Stomach (tissue), 4 donors: ENCODE results near the gene AGBL3.

Experiments
- CTCF ChIP-seq, 7 experiments: fragments of 450-650 bp in 4 of 7; fragments of 200-600 bp in 3 of 7; sonication (generic) in 3 of 7; IDR thresholded peaks; one replicate each; pipeline ENCODE4 v1.5.1; 2016 to 2019; ENCODE audit warnings: antibody characterized with exemption in 7 of 7, control low read depth in 2 of 7, mild to moderate bottlenecking in 1 of 7
- EP300 ChIP-seq: sonication (generic); formaldehyde crosslinking; IDR thresholded peaks from one replicate; pipeline ENCODE4 v1.6.1; 2017; ENCODE audit warnings: antibody characterized with exemption
- POLR2A ChIP-seq, 4 donors: fragments of 450-650 bp; IDR thresholded peaks; one replicate each; pipeline ENCODE4 v1.6.1; 2016; ENCODE audit warnings: antibody characterized with exemption in 4 of 4, control low read depth in 2 of 4, mild to moderate bottlenecking in 1 of 4, moderate library complexity in 1 of 4
- POLR2AphosphoS5 ChIP-seq, 3 donors: sonication (generic); formaldehyde crosslinking; IDR thresholded peaks; one replicate each; pipeline ENCODE4 v1.6.1; 2016; ENCODE audit warnings: antibody characterized with exemption in 3 of 3

DNA sequence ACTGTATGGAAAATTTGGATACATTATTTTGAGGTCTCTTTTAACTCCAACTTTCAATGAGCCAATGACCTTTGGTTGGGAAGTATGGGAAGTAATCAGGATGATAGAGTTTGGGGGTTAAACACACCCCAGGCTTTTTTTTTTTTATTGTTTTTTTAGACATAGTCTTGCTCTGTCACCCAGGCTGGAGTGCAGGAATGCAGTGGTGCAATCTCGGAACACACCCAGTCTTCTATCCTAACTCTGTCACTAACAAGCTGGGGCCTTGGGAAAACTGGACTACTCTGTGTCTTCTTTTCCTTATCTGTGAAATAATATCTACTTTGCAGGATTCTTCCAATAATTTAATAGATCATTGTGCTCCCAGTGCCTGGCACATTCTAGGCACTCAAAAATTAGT, 37.6 kb upstream of the AGBL3 start:
- no peak for TF ChIP-seq CTCF (IDR thresholded peaks at IDR 0.05)
- TF ChIP-seq POLR2A (IDR thresholded peaks at IDR 0.05) = no peak
- TF ChIP-seq POLR2AphosphoS5 (IDR thresholded peaks at IDR 0.05) = no peak
- TF ChIP-seq EP300 = no peak
